DND-41 (cell line): Measurements from ENCODE around the gene TTLL6.

ENCODE experiments used
- ATAC-seq: fragments of 200-7000 bp; cut with Tn5 transposase; 3 replicates; pipeline ENCODE4 v1.9.1; 2021; ENCODE audit warnings: low read depth; ENCODE audit not compliant: insufficient read depth
- DNase-seq: peaks from one replicate; pipeline ENCODE4 v3.0.0-alpha.2; 2020
- H2AFZ ChIP-seq: 2 replicates; pipeline ENCODE4 v1.6.0; 2012; ENCODE audit warnings: low read depth, low read length
- H3K27ac ChIP-seq: 2 replicates; pipeline ENCODE4 v1.5.1; 2012; ENCODE audit warnings: low read length, inconsistent platforms
- H3K27me3 ChIP-seq: fragments of 200-600 bp; sonication (generic); 2 replicates; pipeline ENCODE4 v1.6.0; 2012; ENCODE audit warnings: low read length, mild to moderate bottlenecking, inconsistent platforms; ENCODE audit not compliant: insufficient read depth, poor library complexity
- H3K36me3 ChIP-seq: 2 replicates; pipeline ENCODE4 v1.5.1; 2012; ENCODE audit warnings: low read length, inconsistent platforms; ENCODE audit not compliant: insufficient read depth
- H3K4me1 ChIP-seq: 2 replicates; pipeline ENCODE4 v1.5.1; 2012; ENCODE audit warnings: mild to moderate bottlenecking, low read length; ENCODE audit not compliant: insufficient read depth
- H3K4me2 ChIP-seq: 2 replicates; pipeline ENCODE4 v1.6.0; 2012; ENCODE audit warnings: mild to moderate bottlenecking, moderate library complexity, low read length, inconsistent platforms; ENCODE audit not compliant: insufficient read depth
- H3K4me3 ChIP-seq, 2 experiments: fragments of 200-600 bp in 1 of 2; shearing (Covaris generic) in 1 of 2; 2 replicates each; pipeline ENCODE4 v1.5.1; 2012 to 2016; ENCODE audit warnings: inconsistent platforms in 2 of 2, low read length in 2 of 2, mild to moderate bottlenecking in 2 of 2, low read depth in 1 of 2, moderate library complexity in 1 of 2
- H3K79me2 ChIP-seq: 2 replicates; pipeline ENCODE4 v1.6.0; 2012; ENCODE audit warnings: low read length, inconsistent platforms; ENCODE audit not compliant: insufficient read depth
- H3K9ac ChIP-seq: 2 replicates; pipeline ENCODE4 v1.6.0; 2012; ENCODE audit warnings: low read depth, mild to moderate bottlenecking, inconsistent platforms, low read length, moderate library complexity
- H3K9me3 ChIP-seq: 2 replicates; pipeline ENCODE4 v1.5.1; 2012; ENCODE audit warnings: low read length, moderate library complexity, mild to moderate bottlenecking, inconsistent platforms; ENCODE audit not compliant: insufficient read depth, severe bottlenecking
- H4K20me1 ChIP-seq: 2 replicates; pipeline ENCODE4 v1.6.0; 2012; ENCODE audit warnings: low read length; ENCODE audit not compliant: insufficient read depth
- CTCF ChIP-seq: IDR thresholded peaks from 2 replicates; pipeline ENCODE4 v1.5.1; 2012; ENCODE audit warnings: borderline replicate concordance, low read length, moderate library complexity, mild to moderate bottlenecking; ENCODE audit not compliant: poor library complexity, severe bottlenecking; ENCODE audit errors: extremely low read depth
- EZH2 ChIP-seq: IDR thresholded peaks from 3 replicates; pipeline ENCODE4 v1.6.1; 2012; ENCODE audit warnings: borderline replicate concordance, low read depth, mild to moderate bottlenecking, moderate library complexity, low read length, inconsistent platforms; ENCODE audit not compliant: severe bottlenecking

Gene TTLL6

GRCh38 chr17:48726114-48726915 is 90.7 kb downstream of the TTLL6 start:
- H3K9me3 ChIP-seq, result no peaks in the 10 kb centered on the region
- no peaks in the 10 kb centered on the region for H4K20me1 ChIP-seq
- no peak overlapping the region for H3K9ac ChIP-seq
- H3K27me3 ChIP-seq, result peaks cover 38% of the 10 kb centered on the region
- no peak for TF ChIP-seq CTCF
- TF ChIP-seq EZH2, result no peak
- H3K36me3 ChIP-seq, result no peaks in the 10 kb centered on the region
- DNase-seq, result no peak
- no peaks in the 10 kb centered on the region for H3K79me2 ChIP-seq
- H3K4me1 ChIP-seq, result no peaks in the 10 kb centered on the region
- no peak overlapping the region for H3K27ac ChIP-seq
- H3K4me2 ChIP-seq, result no peak overlapping the region
- no peak for ATAC-seq
- no peak overlapping the region for H2AFZ ChIP-seq
- no peak overlapping the region for H3K4me3 ChIP-seq

- H3K9me3 ChIP-seq, result no peaks in the 10 kb centered on the region
- H3K36me3 ChIP-seq, result no peaks in the 10 kb centered on the region
- H3K27me3 ChIP-seq, result peaks cover 34% of the 10 kb centered on the region
- H3K4me1 ChIP-seq, result no peaks in the 10 kb centered on the region
- DNase-seq (no peak), ATAC-seq (no peak)
- H3K27ac ChIP-seq, result no peak overlapping the region
- H2AFZ ChIP-seq, result no peak overlapping the region
- H3K79me2 ChIP-seq, result no peaks in the 10 kb centered on the region
- TF ChIP-seq EZH2 (no peak), CTCF (no peak)
- H3K9ac ChIP-seq, result no peak overlapping the region
- no peak overlapping the region for H3K4me3 ChIP-seq
- no peaks in the 10 kb centered on the region for H4K20me1 ChIP-seq
- H3K4me2 ChIP-seq, result no peak overlapping the region
Observed at GRCh38 chr17:48725288-48726064, 91.6 kb downstream of the TTLL6 start.

- no peaks in the 10 kb centered on the region for H3K36me3 ChIP-seq
- H3K9me3 ChIP-seq, result no peaks in the 10 kb centered on the region
- DNase-seq (no peak), ATAC-seq (no peak)
- H3K27me3 ChIP-seq, result peaks cover 30% of the 10 kb centered on the region
- no peaks in the 10 kb centered on the region for H3K79me2 ChIP-seq
- H3K27ac ChIP-seq, result no peak overlapping the region
- TF ChIP-seq CTCF, result no peak
- TF ChIP-seq EZH2, result no peak
- H3K4me3 ChIP-seq, result no peak overlapping the region
- no peaks in the 10 kb centered on the region for H4K20me1 ChIP-seq
- H3K9ac ChIP-seq, result no peak overlapping the region
- no peak overlapping the region for H3K4me2 ChIP-seq
- no peaks in the 10 kb centered on the region for H3K4me1 ChIP-seq
- no peak overlapping the region for H2AFZ ChIP-seq
Observed at GRCh38 chr17:48725004-48725287, 92.1 kb downstream of the TTLL6 start.
